ENCODE measurements around the gene C2CD2.

DNA sequence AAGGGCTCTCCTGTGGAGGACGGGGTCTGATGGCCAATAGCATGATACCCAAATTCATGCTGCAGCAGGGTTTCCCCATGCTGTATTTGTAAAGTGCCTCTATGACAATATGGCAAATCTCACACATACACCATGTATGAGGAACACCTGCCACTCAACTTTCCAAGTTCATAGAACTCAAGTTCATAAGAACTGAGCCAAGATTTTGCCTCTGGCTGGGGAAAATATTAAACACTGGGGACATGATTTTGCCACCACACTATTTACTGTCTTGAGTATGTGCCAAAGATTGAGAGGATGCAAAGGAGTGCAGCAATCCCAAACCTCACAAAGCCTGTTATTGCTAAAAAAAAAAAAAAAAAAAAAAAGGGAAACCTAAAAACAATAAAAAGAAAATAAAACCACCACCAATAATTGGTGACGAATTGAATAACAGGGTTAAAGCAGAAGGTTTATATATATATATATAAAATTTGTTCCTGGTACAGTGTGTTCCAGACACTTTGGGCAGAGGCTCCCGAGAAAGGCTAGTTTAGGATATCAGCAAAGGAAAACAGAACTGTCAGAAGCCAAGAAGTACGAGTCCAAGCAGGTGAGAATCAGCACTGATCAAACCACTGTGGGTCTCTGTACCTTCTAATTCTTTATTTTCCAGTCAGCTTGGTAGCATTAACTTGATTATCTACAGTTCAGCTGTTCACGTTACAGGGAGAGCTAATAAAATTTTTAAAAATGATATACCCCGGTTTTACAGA lies 32.0 kb upstream of the C2CD2 start:
- TF ChIP-seq, protein P1, sequence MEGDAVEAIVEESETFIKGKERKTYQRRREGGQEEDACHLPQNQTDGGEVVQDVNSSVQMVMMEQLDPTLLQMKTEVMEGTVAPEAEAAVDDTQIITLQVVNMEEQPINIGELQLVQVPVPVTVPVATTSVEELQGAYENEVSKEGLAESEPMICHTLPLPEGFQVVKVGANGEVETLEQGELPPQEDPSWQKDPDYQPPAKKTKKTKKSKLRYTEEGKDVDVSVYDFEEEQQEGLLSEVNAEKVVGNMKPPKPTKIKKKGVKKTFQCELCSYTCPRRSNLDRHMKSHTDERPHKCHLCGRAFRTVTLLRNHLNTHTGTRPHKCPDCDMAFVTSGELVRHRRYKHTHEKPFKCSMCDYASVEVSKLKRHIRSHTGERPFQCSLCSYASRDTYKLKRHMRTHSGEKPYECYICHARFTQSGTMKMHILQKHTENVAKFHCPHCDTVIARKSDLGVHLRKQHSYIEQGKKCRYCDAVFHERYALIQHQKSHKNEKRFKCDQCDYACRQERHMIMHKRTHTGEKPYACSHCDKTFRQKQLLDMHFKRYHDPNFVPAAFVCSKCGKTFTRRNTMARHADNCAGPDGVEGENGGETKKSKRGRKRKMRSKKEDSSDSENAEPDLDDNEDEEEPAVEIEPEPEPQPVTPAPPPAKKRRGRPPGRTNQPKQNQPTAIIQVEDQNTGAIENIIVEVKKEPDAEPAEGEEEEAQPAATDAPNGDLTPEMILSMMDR (IDR thresholded peaks at IDR 0.05), result no peak
- no peak for TF ChIP-seq EZH2phosphoT487 (IDR thresholded peaks at IDR 0.05)
- TF ChIP-seq EZH2 (IDR thresholded peaks at IDR 0.05), result no peak

Data from neural progenitor cell (in vitro differentiated cells).